ENCODE results near the gene MYH13. TPM values are rescaled to one million over a fixed set of nuclear protein-coding genes. Genes with fewer than 3 reads are reported as not detected.

MYH13 gene
- total RNA-seq, 4 donors from 2014 or later: not detected

DNA sequence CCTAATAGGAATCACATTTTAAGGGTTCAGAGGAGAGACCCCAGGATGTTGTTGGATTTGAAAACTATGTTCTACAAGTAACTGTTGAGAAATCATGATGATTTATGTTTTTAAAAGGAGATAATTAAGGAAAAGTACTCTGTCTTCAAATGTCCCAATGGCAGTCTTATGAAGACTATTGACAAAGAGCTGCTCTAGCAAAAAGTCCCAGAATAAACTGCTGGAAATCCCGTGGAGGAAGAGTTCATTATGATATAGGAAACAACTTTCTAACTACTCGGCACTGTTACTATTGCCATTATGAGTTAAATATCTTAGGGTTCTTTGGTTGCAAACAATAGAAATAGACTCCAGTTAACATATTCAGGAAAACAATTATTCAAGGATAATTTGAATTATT is 108.8 kb downstream of the MYH13 start:
- intact Hi-C loops (cut with DNase I; ENCODE audit: low total_unique reads): no loop called here
- no peak overlapping the region for H3K4me3 ChIP-seq (ENCODE audit: low read depth, poor library complexity, severe bottlenecking)
- DNase-seq (ENCODE audit: low spot score in 2 of 2): no peak
- TF ChIP-seq, protein P1, sequence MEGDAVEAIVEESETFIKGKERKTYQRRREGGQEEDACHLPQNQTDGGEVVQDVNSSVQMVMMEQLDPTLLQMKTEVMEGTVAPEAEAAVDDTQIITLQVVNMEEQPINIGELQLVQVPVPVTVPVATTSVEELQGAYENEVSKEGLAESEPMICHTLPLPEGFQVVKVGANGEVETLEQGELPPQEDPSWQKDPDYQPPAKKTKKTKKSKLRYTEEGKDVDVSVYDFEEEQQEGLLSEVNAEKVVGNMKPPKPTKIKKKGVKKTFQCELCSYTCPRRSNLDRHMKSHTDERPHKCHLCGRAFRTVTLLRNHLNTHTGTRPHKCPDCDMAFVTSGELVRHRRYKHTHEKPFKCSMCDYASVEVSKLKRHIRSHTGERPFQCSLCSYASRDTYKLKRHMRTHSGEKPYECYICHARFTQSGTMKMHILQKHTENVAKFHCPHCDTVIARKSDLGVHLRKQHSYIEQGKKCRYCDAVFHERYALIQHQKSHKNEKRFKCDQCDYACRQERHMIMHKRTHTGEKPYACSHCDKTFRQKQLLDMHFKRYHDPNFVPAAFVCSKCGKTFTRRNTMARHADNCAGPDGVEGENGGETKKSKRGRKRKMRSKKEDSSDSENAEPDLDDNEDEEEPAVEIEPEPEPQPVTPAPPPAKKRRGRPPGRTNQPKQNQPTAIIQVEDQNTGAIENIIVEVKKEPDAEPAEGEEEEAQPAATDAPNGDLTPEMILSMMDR (IDR thresholded peaks at IDR 0.05): no peak
- TF ChIP-seq POLR2A (IDR thresholded peaks at IDR 0.05): no peak
- WGBS, 2 donors: 66 to 73% methylated on average over 2 of the region's 2 CpGs

DNA sequence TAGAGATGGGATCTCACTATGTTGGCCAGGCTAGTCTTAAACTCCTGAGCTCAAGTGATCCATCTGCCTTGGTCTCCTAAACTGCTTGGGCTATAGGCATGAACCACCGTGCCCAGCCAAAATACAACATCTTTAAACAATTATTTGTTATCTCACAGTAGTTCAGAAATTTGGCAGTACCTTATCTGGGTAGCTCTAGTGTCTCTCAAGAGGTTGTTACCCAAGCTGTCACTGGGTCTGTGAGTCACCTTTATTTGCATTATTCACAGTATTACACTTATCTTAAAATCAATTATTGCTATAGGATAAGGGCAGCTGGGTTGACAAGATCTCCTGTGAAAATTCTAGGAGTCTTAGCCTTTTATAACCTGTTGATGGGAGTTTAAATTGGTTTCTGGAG is 110.4 kb downstream of the MYH13 start:
- WGBS, 2 donors: 48 to 63% methylated on average over 1 of the region's 1 CpG
- no peak for DNase-seq (ENCODE audit: low spot score in 2 of 2)
- intact Hi-C loops (cut with DNase I; ENCODE audit: low total_unique reads): no loop called here
- TF ChIP-seq, protein P1 (IDR thresholded peaks at IDR 0.05): no peak
- TF ChIP-seq POLR2A (IDR thresholded peaks at IDR 0.05): no peak
- no peak overlapping the region for H3K4me3 ChIP-seq (ENCODE audit: low read depth, poor library complexity, severe bottlenecking)

DNA sequence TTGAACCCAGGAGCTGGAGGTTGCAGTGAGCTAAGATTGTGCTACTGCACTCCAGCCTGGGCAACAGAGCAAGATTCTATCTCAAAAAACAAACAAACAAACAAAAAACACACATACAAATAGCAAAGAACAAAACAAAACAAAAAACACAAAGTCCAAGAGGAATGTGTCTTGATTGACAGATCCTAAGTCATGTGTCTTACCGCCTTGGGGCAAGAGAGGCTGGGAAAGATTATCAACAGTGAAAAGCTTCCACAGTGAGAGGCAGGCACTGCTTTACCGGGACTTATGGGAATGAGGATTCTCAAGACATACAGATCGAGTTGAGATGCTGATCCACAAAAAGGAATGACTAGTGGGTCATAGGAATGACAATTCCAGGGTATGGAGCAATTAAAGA is 111.7 kb downstream of the MYH13 start:
- WGBS, 2 donors: 46 to 53% methylated on average over 3 of the region's 3 CpGs
- no peak for DNase-seq (ENCODE audit: low spot score in 2 of 2)
- no peak overlapping the region for H3K4me3 ChIP-seq (ENCODE audit: low read depth, poor library complexity, severe bottlenecking)
- no peak for TF ChIP-seq POLR2A (IDR thresholded peaks at IDR 0.05)
- TF ChIP-seq, protein P1 (IDR thresholded peaks at IDR 0.05): no peak
- intact Hi-C loops (cut with DNase I; ENCODE audit: low total_unique reads): no loop called here

DNA sequence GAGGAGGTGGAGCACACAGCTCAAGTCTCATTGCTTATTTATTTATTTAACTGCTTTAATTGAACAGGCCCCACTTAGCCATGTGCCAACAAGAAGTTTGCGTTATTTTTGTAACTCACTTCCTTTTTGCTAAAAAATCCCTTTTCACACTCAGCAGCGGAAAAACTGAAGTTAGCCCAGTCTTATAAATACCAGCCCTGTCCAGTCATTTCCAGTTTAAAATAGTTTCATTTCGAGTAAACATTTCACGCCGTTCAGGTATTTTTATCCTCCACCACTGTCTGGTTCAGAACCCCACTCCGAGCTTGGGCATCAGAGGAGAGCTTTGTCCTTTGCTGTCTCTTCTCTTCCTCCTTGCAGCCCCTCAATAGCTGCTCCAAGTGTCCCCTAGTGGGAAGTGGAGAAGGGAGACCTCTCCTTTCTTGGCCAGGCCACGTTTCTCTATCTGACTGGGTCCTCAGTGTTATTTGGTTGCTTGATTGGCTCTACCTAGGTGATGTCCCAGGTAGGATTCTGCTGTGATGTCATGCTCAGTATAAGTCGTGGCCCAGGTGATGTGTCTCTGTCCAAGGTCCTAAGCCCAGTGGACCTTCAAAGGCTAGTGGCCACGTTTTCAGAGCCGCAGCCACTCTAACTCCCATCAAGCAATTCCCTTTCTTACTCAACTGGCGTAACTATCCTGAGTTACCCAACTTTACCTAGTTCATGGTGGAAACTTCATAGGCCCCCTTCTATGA is 121.4 kb downstream of the MYH13 start:
- intact Hi-C loops (cut with DNase I; ENCODE audit: low total_unique reads): no loop called here
- WGBS, 2 donors: 75 to 78% methylated on average over 11 of the region's 11 CpGs
- TF ChIP-seq POLR2A (IDR thresholded peaks at IDR 0.05): no peak
- TF ChIP-seq, protein P1 (IDR thresholded peaks at IDR 0.05): no peak
- no peak for DNase-seq (ENCODE audit: low spot score in 2 of 2)
- no peak overlapping the region for H3K4me3 ChIP-seq (ENCODE audit: low read depth, poor library complexity, severe bottlenecking)

Other genes with a start within 250 kb of the MYH13 start
- 100 to 1,000 TPM in 3 of 4 donors, 10 to 100 TPM in 1; 97.8 to 148 (median 117) TPM for gene GAS7, start 174.4 kb downstream of the MYH13 start, total RNA-seq
- not detected for gene MYH8, start 48.9 kb upstream of the MYH13 start, total RNA-seq
- gene MYH4, start 96.6 kb upstream of the MYH13 start, total RNA-seq: not detected
- gene MYH1, start 145.5 kb upstream of the MYH13 start, total RNA-seq: under 1 TPM in 2 of 4 donors, not detected in 2; 0.02 to 0.19 TPM
- gene MYH2, start 176.7 kb upstream of the MYH13 start, total RNA-seq: 1 to 10 TPM in 1 of 4 donors, under 1 TPM in 1, not detected in 2; 0.37 to 1.8 TPM

All from lower leg skin (tissue), 4 donors.